Stimulated activated CD8-positive, alpha-beta memory T cell treated with anti-CD3 and anti-CD28 coated beads, Interleukin-7, amount 100 ng/mL, for 24 hours (primary cell): ENCODE data around the gene ACSL5.
"Not testable (repeated sequence)": the region's sequence is repeated elsewhere in the genome, so short reads cannot be mapped to it uniquely, and the experiment has no call there.

Source experiments
- DNase-seq: peaks from one replicate; pipeline ENCODE4 v3.0.0-alpha.2; 2020; ENCODE audit warnings: low read depth

Gene ACSL5

DNA sequence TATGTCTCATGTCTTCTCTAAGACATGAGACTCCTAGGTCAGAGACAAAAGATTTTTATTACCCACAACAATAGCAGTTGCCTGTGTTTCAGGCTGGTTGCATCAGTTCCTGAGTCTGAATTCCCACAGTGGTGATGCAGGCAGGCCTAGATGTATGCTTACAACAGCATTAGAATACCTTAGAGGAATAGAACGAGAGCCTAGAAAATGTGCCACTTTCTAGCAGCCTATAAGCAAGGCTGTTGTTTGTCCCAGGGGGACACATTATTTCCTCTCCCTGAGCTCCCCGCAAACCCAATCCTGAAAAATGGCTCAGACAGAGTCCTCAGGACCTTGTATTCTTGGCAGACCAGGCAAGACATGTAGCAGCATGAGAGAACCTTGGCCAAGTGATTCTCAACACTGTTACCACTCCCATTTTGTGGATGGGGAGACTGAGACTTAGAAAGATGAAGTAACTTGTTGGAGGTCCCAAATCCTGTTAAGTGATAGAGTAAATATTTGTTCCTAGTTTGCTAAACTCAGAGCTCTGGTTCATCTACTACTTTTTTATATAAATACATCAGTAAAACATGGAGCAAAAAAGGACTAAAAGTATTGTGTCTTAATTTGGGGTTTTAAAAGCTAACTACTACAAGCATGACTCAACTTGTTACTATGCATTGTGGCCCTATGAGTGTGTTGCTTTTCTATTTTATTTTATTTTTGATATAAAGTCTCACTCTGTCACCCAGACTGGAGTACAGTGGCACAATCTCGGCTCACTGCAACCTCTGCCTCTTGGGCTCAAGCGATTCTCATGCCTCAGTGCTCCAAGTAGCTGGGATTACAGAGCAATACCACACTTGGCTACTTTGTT lies 87.3 kb downstream of the ACSL5 start:
- no peak for DNase-seq

DNA sequence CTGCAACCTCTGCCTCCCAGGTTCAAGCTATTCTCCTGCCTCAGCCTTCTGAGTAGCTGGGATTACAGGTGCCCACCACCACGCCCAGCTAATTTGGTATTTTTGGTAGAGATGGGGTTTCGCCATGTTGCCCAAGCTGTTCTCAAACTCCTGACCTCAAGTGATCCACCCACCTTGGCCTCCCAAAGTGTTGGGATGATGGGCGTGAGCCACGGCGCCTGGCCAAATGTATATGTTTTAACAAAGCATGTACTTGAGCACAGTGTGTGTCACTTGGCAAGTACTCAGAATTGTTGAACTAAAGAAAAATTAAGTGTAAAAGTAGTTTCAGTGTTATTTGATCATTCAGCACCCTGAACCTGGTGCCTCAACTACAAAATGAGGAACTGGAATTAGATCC lies 90.2 kb downstream of the ACSL5 start:
- not testable (repeated sequence) for DNase-seq

GRCh38 chr10:112465299-112465883 lies 91.5 kb downstream of the ACSL5 start:
- no peak for DNase-seq

GRCh38 chr10:112466802-112467201 lies 92.9 kb downstream of the ACSL5 start:
- no peak for DNase-seq

- DNase-seq = no peak
These were observed 93.7 kb downstream of the ACSL5 start for GRCh38 chr10:112467541-112468075.

DNA sequence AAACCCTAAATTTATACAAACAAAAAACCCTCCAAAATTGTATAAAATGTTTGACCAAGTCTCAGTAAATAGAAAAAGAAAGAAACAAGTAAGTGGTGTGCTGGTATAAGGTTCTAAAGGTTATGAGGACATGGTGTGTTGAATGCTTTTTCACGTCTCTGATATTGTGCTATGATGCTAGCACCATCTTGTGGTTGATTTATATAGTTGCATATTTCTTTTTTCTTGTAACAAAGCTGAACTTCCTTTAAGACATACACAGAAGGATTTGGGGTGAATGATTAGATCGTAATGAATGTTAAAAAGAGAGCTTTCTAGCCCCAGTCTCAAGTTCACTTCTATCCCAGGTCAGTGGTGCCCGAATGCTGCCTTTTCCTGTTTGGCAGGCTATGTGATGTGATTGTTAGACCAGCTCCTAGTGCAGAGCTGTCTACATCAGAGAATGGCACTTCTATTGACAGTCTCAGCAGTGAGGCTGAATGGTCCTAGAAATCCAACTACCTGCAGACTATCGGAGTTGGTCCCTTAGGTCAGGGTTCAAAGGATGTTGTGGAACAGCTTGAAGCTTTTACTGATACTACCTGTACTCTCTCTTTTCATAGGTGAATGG lies 98.1 kb downstream of the ACSL5 start:
- no peak for DNase-seq

DNA sequence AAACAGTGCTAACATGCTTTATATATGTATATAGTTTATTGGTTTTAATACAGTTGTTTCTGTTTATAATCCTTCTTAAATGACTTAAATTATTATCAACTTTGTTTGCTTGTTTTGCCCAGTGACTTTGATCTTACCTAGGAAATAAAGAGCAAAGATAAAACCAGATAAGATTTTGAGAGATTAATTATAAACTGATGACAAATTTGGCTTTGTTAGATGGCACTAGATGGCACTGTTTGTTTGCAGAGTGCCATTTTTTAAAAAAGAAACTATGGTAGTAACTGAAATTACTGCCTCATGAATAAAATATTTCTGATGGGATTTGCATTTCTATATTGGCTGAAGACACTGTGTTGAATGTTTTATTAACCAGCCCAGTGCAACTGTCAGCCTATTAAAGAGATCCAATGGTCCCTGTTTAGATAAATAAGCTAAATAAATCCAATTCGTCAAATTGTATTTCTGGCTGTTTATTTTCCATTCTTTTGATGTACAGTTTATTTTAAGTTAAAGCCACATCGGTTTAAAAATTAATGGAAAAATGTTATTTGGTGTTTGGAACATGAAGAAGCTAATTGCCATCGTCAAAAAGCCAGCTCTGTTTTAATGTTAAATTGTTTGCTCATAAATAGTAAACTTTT lies 101.8 kb downstream of the ACSL5 start:
- DNase-seq = no peak
